BJ (cell line): ENCODE measurements around the gene FAM50B. TPM values are rescaled to one million over a fixed set of nuclear protein-coding genes. Genes with fewer than 3 reads are reported as not detected.

Experiments
- CTCF ChIA-PET: fragments of 350-600 bp; formaldehyde crosslinking; extraction: SDS; loops from one replicate; lab custom pipeline; 2021; ENCODE audit warnings: antibody characterized with exemption, inconsistent platforms; lab: Yijun Ruan, JAX
- POLR2A ChIA-PET: fragments of 300-600 bp; sonication (Branson Sonifier 250); formaldehyde crosslinking; extraction: SDS; loops from one replicate; lab custom pipeline; 2021; ENCODE audit warnings: antibody characterized with exemption; lab: Charles Lee
- DNase-seq: peaks from one replicate; pipeline ENCODE4 v3.0.0-alpha.2; 2011; ENCODE audit warnings: low read depth
- H3K27me3 ChIP-seq: 2 replicates; pipeline ENCODE4 v1.6.0; 2011; ENCODE audit warnings: low read length; ENCODE audit not compliant: control insufficient read depth, insufficient read depth
- H3K36me3 ChIP-seq: 2 replicates; pipeline ENCODE4 v1.5.1; 2011; ENCODE audit warnings: low read length; ENCODE audit not compliant: control insufficient read depth, insufficient read depth
- H3K4me3 ChIP-seq: 2 replicates; pipeline ENCODE4 v1.5.1; 2011; ENCODE audit warnings: low read depth, mild to moderate bottlenecking, control low read depth, low read length
- polyA plus RNA-seq: library from polyadenylated mRNA; depleted of rRNA; stranded (reverse); fragments of >200 nt; gene quantifications from 2 replicates; pipeline ENCODE4 v1.2.3, GENCODE V29; 2011
- TF ChIP-seq, protein P1 (sequence below): IDR thresholded peaks from 2 replicates; pipeline ENCODE4 v1.5.1; 2011; ENCODE audit warnings: low read depth, mild to moderate bottlenecking, control low read depth, inconsistent platforms, low read length, moderate library complexity; ENCODE audit not compliant: insufficient read depth

Gene FAM50B
- polyA plus RNA-seq, 1 experiment = 9.9 TPM

DNA sequence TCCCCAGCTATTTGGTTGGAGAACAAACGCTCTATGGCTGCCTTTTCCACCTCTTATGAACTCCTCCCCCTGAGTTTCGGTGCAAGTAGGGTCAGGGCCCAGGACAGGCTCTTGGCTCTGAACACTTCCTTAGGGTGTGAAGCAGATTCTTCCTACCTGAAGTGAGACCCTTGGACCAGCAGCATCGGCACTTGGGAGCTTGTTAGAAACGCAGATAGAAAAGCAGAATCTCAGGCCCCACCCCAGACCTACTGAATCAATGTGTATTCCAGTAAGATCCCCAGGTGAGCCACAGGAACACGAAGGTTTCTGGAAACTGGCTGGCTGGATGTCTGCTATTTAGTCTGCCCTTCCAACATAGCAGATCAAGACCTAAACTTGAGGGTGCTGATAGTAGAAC lies 3.2 kb downstream of the FAM50B start:
- Histone ChIP-seq H3K36me3 (no peaks in the 10 kb centered on the region), H3K27me3 (no peaks in the 10 kb centered on the region), H3K4me3 (no peak overlapping the region)
- ChIA-PET POLR2A (no interaction called here), CTCF (interaction anchor here (0.6 to 4.5 kb wide), 3 partner anchors 8 to 124 kb away, joined by 3 to 77 read pairs (median 4); no protein-coding TSS in a partner anchor)
- no peak for DNase-seq
- TF ChIP-seq, protein P1, sequence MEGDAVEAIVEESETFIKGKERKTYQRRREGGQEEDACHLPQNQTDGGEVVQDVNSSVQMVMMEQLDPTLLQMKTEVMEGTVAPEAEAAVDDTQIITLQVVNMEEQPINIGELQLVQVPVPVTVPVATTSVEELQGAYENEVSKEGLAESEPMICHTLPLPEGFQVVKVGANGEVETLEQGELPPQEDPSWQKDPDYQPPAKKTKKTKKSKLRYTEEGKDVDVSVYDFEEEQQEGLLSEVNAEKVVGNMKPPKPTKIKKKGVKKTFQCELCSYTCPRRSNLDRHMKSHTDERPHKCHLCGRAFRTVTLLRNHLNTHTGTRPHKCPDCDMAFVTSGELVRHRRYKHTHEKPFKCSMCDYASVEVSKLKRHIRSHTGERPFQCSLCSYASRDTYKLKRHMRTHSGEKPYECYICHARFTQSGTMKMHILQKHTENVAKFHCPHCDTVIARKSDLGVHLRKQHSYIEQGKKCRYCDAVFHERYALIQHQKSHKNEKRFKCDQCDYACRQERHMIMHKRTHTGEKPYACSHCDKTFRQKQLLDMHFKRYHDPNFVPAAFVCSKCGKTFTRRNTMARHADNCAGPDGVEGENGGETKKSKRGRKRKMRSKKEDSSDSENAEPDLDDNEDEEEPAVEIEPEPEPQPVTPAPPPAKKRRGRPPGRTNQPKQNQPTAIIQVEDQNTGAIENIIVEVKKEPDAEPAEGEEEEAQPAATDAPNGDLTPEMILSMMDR = no peak

DNA sequence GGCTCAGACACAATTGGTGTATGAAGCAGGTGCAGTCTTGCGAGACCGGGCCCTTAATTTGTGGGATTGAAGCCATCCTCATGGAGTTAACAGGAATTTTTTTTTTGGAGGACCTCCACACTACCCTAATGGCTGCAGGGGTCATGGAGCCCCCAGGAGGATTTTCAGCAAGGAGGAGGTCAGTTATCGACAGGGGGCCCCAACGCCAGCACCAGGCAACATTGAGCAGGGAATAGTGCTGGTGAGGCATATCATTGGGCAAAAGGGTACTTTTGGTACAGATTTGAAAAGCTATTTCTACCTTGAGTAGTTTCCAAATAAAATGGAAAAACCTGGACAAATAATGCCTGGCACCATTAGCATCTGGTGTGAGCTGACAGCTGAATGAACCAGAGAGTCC lies 6.7 kb downstream of the FAM50B start:
- Histone ChIP-seq H3K4me3 (no peak overlapping the region), H3K27me3 (no peaks in the 10 kb centered on the region), H3K36me3 (no peaks in the 10 kb centered on the region)
- ChIA-PET POLR2A (no interaction called here), CTCF (interaction anchor here (1.6 to 1.7 kb wide), 2 partner anchors 32 to 122 kb away, joined by 3 to 5 read pairs; no protein-coding TSS in a partner anchor)
- TF ChIP-seq, protein P1 = no peak
- no peak for DNase-seq

DNA sequence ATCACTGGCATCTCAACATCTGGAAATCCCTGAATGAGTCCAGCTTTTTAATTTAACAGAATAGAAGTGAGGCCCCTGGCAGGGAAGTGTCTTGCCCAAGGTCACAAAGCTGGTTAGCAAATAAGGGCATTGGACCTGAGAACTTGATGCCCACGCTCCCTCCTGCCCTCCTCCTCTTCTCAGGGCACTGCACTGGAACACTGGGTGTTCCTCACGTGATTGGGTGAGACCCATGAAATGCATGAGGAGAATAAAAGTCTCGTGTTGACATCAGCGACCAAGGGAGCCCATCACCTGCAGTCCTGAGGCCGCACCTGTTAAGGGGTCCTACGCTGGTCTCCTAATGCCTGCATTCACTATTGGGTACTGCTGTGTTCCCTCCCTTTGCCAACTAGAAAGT lies 7.4 kb downstream of the FAM50B start:
- Histone ChIP-seq H3K4me3 (no peak overlapping the region), H3K27me3 (no peaks in the 10 kb centered on the region), H3K36me3 (no peaks in the 10 kb centered on the region)
- ChIA-PET POLR2A (no interaction called here), CTCF (interaction anchor here (0.7 to 1.7 kb wide), 3 partner anchors 31 to 122 kb away, joined by 3 to 5 read pairs (median 4); no protein-coding TSS in a partner anchor)
- TF ChIP-seq, protein P1 = no peak
- no peak for DNase-seq

DNA sequence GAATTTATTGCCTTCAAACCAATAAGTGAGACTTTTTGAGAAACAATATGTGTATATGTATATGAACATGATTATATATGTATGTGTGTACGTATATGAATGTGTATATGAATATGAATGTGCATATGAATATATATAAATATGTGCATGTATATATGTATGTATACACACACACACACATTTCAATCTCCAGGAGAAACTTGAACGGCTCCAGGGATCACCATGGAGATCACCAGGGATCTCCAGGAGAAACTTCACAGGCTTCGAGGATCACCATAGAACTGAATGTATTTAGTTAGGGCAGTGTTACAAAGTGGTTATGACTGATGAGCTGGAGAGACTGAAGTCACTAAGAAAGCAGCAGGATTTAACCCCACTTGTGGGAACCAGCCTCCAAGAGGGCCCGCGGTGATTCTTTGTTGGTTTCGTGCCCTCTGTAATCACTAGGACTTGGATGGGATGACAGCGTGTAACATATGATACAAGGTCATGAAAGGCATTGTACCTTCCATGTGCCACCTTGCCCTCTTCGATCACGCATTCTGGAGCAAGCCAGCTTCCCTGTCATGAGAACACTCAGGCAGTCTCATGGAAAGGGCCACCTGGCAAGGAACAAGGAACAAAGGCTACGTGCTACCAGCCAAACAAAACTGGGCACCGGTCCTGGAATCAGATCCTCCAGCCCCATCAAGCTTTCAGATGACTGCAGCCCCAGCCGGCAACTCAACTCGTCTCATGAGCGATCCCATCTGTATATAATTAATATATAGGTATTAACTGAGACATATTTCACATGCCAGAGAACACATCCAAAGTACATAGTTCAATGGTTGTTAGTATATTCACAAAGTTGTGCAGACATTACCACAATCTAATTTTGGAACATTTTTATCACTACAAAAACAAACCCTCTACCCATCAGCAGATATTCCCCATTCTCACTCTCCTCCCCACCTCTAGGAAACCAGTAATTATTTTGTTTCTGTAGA lies 8.6 kb downstream of the FAM50B start:
- TF ChIP-seq, protein P1 = no peak
- no peak for DNase-seq
- no peaks in the 10 kb centered on the region for H3K36me3 ChIP-seq
- H3K4me3 ChIP-seq = no peak overlapping the region
- ChIA-PET CTCF (interaction anchor here (1.4 kb wide), 1 partner anchor 9 kb away, joined by 3 read pairs; no protein-coding TSS in a partner anchor), POLR2A (no interaction called here)
- no peaks in the 10 kb centered on the region for H3K27me3 ChIP-seq

DNA sequence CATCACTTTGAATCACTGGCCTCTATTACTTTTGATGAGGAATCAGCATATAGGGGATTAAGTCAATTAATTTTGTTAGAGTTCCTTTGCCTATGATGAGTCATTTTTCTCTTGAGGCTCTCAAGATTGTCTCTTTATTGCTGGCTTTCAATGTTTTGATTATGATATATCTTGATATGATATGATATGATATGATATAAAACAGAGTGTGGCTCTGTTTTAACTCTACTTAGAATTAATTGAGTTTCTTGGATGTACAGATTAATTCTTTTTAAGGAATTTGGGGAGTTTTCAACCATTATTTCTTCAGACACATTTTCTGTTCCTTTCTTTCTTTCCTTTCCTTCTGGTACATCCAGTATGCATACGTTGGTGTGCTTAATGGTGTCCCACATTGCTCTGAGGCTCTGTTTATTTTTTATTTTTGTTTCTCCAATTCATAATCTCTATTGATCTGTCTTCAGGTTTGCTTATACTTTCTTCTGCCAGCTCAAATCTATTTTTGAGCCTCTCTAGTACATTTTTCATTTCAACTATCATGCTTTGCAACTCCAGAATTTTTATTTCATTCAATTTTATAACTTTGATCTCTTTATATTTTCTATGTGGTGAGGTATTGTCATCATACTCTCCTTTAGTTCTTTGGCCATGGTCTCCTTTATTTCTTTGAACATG lies 10.8 kb downstream of the FAM50B start:
- TF ChIP-seq, protein P1 = no peak
- CTCF ChIA-PET = interaction anchor here (1.0 to 3.0 kb wide), 2 partner anchors 9 to 10 kb away, joined by 4 to 21 read pairs; partner anchors contain the start of gene FAM50B
- no peaks in the 10 kb centered on the region for H3K27me3 ChIP-seq
- no peaks in the 10 kb centered on the region for H3K36me3 ChIP-seq
- DNase-seq = no peak
- no peak overlapping the region for H3K4me3 ChIP-seq
- POLR2A ChIA-PET = no interaction called here
